HEK293T (cell line): Measurements from ENCODE around the gene CRTAP.

Experiments used
- ELF4 ChIP-seq: fragments of 450-650 bp; IDR thresholded peaks from 2 replicates; pipeline ENCODE4 v1.6.1; 2017; ENCODE audit warnings: antibody characterized with exemption
- FOXA1 ChIP-seq: fragments of 450-650 bp; IDR thresholded peaks from 2 replicates; pipeline ENCODE4 v1.6.1; 2016; ENCODE audit warnings: mild to moderate bottlenecking
- NFRKB ChIP-seq: fragments of 450-650 bp; IDR thresholded peaks from 2 replicates; pipeline ENCODE4 v1.6.1; 2016; ENCODE audit warnings: mild to moderate bottlenecking, moderate library complexity

GRCh38 chr3:33114622-33115023 is 809 bp downstream of the CRTAP start:
- TF ChIP-seq FOXA1 (no peak), NFRKB (no peak), ELF4 (no peak)
